Lower lobe of right lung (tissue), 2 donors: Measurements from ENCODE around the gene SRRT. TPM values are rescaled to one million over a fixed set of nuclear protein-coding genes. Genes with fewer than 3 reads are reported as not detected.
"Not testable (repeated sequence)": the region's sequence is repeated elsewhere in the genome, so short reads cannot be mapped to it uniquely, and the experiment has no call there.

Experiments used
- ATAC-seq, 2 donors: fragments of 200-7000 bp; cut with Tn5 transposase; one replicate each; pipeline ENCODE4 v1.9.1; 2020 to 2022; ENCODE audit warnings: mild to moderate bottlenecking in 2 of 2, moderate library complexity in 2 of 2
- DNase-seq: peaks from one replicate; pipeline ENCODE4 v3.0.0-alpha.2; 2020
- H3K27ac ChIP-seq: fragments of 200-600 bp; one replicate; pipeline ENCODE4 v1.8.0; 2022
- H3K27me3 ChIP-seq: fragments of 200-600 bp; one replicate; pipeline ENCODE4 v1.8.0; 2022; ENCODE audit warnings: low read depth
- H3K36me3 ChIP-seq: fragments of 200-600 bp; one replicate; pipeline ENCODE4 v1.8.0; 2022; ENCODE audit warnings: mild to moderate bottlenecking
- H3K4me1 ChIP-seq: fragments of 200-600 bp; one replicate; pipeline ENCODE4 v1.8.0; 2022
- H3K4me3 ChIP-seq: fragments of 200-600 bp; one replicate; pipeline ENCODE4 v1.8.0; 2022; ENCODE audit warnings: mild to moderate bottlenecking
- H3K9me3 ChIP-seq: fragments of 200-600 bp; one replicate; pipeline ENCODE4 v1.8.0; 2022
- intact Hi-C: fragments of 100-400 bp; cut with DNase I; formaldehyde crosslinking; loops from one replicate; pipeline ENCODE4 v1.11.0; 2022
- total RNA-seq: library from RNA; stranded (reverse); fragmentation: NEBNext Ultra II Directional; extraction: Animal tissue kit (Norgen Biotek cat#: 25700); gene quantifications from one replicate; pipeline ENCODE4 v1.2.1, GENCODE V29; 2021
- TF ChIP-seq, protein P1 (sequence below): fragments of 200-600 bp; IDR thresholded peaks from one replicate; pipeline ENCODE4 v1.8.0; 2022; ENCODE audit warnings: antibody characterized with exemption, mild to moderate bottlenecking
- donor health status: DM: no; HTN: yes; CAD: no; lungs with severe emphysema.

Gene SRRT
- total RNA-seq, 1 donor from 2014 or later, result 105 TPM

DNA sequence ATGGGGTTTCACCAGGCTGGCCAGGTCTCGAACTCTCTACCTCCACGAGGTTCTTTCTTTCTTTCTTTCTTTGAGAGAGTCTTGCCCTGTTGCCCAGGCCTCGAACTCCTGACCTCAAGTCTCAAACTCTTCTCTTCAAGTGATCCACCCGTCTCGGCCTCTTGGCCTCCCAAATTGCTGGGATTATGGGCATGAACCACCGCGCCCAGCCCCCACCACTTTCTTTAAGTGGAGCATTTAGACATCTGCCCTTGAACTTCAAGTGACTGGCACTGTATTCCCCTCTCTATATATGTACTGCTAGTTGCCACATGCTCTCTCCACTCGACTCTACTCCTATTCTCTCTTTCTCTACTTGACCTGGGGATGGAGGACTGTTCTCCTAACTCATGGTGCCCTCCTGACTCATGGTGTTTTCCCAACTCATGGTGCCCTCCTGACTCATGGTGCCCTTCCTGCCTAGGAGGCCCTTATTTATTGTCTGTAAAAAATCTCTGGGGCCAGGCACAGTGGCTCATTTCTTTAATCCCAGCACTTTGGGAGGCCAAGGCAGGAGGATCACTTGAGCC is 40.1 kb downstream of the SRRT start:
- Histone ChIP-seq H3K36me3 (no peaks in the 10 kb centered on the region), H3K4me1 (no peaks in the 10 kb centered on the region), H3K27me3 (no peaks in the 10 kb centered on the region), H3K27ac (no peak overlapping the region), H3K9me3 (no peaks in the 10 kb centered on the region), H3K4me3 (no peak overlapping the region)
- no peak for DNase-seq
- peak; percentile 29 to 66 for ATAC-seq
- TF ChIP-seq, protein P1, sequence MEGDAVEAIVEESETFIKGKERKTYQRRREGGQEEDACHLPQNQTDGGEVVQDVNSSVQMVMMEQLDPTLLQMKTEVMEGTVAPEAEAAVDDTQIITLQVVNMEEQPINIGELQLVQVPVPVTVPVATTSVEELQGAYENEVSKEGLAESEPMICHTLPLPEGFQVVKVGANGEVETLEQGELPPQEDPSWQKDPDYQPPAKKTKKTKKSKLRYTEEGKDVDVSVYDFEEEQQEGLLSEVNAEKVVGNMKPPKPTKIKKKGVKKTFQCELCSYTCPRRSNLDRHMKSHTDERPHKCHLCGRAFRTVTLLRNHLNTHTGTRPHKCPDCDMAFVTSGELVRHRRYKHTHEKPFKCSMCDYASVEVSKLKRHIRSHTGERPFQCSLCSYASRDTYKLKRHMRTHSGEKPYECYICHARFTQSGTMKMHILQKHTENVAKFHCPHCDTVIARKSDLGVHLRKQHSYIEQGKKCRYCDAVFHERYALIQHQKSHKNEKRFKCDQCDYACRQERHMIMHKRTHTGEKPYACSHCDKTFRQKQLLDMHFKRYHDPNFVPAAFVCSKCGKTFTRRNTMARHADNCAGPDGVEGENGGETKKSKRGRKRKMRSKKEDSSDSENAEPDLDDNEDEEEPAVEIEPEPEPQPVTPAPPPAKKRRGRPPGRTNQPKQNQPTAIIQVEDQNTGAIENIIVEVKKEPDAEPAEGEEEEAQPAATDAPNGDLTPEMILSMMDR, result no peak
- intact Hi-C loops, result no loop called here

DNA sequence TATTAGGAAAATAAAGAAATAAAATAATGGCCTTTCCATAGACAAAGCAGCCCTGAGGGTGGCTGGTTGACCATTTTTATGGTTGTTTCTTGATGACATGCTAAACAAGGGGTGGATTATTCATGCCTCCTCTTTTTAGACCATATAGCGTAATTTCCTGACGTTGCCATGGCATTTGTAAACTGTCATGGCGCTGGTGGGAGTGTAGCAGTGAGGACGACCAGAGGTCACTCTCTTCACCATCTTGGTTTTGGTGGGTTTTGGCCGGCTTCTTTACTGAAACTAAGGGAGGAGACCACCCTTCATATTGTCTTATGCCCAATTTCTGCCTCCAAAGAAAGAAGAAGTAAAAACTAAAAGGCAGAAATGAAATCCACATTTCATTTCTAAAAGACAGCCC is 44.4 kb downstream of the SRRT start:
- H3K9me3 ChIP-seq, H3K36me3 ChIP-seq, intact Hi-C loops, H3K4me1 ChIP-seq, DNase-seq, ATAC-seq, H3K27ac ChIP-seq, H3K27me3 ChIP-seq, H3K4me3 ChIP-seq: not testable (repeated sequence)

DNA sequence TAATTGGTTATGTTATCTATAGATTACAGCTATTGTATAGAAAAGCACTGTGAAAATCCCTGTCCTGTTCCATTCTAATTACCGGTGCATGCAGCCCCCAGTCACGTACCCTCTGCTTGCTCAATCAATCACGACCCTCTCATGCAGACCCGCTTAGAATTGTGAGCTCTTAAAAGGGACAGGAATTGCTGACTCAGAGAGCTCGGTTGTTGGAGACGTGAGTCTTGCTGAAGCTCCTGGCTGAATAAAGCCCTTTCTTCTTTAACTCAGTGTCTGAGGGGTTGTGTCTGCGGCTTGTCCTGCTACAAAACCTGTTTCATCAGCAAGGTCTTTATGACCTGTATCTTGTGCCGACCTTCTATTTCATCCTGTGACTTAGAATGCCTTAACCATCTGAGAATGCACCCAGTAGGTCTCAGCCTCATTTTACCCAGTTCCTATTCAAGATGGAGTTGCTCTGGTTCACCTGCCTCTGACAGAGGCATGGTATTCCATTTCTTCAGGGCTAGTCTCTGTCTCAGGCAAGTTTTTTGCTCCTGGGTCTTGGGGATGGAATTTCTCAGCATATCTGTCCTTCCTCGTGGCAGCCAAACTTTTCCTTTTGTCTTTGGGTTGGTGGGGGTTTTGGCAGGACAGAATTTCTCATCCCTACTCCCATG is 45.0 kb downstream of the SRRT start:
- H3K9me3 ChIP-seq, H3K4me1 ChIP-seq, H3K27ac ChIP-seq, ATAC-seq, DNase-seq, H3K27me3 ChIP-seq, H3K36me3 ChIP-seq, H3K4me3 ChIP-seq, intact Hi-C loops: not testable (repeated sequence)

DNA sequence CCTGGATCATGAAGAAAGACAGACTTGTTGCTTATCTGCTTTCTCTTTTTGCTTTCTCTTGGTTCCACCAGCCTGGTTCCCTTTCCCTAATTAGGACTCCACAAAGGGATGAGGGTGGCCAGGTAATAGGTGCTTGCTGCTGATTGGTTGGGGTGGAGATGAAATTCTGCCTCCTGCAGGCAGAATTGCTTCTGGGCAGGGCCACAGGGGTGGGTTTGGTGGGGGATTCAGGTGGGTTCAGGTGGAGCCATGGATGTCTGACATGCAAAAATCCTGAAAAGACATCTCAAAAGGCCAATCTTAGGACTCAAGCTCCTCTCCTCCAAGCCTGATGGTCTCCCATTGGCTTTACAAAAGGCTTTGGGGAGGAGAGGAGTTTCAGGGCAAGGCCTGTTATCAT is 46.1 kb downstream of the SRRT start:
- intact Hi-C loops, result no loop called here
- TF ChIP-seq, protein P1, result no peak
- Histone ChIP-seq H3K36me3 (no peaks in the 10 kb centered on the region), H3K9me3 (no peaks in the 10 kb centered on the region), H3K27me3 (no peaks in the 10 kb centered on the region), H3K4me3 (no peak overlapping the region), H3K27ac (no peak overlapping the region), H3K4me1 (no peaks in the 10 kb centered on the region)
- DNase-seq (no peak), ATAC-seq (no peak)

DNA sequence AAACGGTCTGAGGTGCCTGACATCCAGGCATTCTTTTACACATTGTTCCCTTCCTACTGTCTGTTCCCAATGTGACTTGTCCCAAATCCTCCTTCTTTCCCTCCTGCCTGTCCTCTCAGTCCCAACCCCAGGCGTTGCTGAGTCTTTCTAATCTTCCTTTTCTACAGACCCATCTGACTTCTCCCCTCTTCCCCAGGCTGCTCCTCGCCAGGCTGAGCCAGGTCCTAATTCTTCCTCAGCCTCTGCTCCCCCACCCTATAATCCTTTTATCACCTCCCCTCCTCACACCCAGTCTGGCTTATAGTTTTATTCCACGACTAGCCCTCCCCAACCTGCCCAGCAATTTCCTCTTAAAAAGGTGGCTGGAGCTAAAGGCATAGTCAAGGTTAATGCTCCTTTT is 48.7 kb downstream of the SRRT start:
- ATAC-seq, H3K4me1 ChIP-seq, DNase-seq, H3K9me3 ChIP-seq, H3K27ac ChIP-seq, H3K36me3 ChIP-seq, H3K27me3 ChIP-seq, intact Hi-C loops: not testable (repeated sequence)
- H3K4me3 ChIP-seq, result peak overlapping the region; percentile 14

DNA sequence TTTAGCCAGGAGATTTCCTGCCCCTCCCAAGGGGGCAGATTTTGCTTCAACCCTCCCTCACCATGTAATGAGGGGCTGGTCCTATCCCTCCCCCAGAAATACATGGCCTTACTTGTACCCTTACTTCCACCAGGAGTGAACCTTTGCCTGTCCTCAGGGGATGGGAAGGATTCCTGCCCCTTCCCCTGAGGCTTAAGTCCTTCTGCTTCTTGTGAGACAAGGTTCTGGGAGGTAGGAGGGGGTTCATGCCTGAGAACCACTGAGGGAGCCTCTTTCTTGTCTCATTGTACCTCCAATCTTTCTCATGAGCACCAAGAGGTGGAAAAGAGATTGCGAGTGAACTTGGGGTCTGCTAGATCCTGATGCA is 54.9 kb downstream of the SRRT start:
- ATAC-seq, result peak in 1 of 2 donors; percentile 16
- no peak for DNase-seq
- Histone ChIP-seq H3K9me3 (no peaks in the 10 kb centered on the region), H3K27me3 (no peaks in the 10 kb centered on the region), H3K4me1 (no peaks in the 10 kb centered on the region), H3K4me3 (no peak overlapping the region), H3K36me3 (no peaks in the 10 kb centered on the region), H3K27ac (peak overlapping the region; percentile 19)
- TF ChIP-seq, protein P1, result no peak
- intact Hi-C loops, result no loop called here

DNA sequence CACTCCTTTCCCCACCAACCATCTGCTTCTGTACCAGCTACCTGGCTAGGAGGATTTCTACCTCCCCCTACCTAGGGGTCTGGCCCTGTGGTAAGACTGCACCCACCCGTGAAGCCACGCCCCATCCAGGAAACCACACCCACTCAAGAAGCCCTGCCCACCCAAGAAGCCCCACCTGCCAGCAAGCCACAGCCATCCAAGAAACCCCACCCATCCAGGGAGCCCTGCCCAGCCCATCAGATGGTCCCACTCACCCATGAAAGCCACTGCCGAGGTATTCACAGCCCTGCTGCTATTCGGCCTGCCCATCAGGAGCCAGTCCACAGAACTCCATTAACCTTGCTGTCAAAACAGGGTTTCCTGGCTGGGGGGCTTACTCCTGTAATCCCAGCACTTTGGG is 58.8 kb downstream of the SRRT start:
- intact Hi-C loops, result no loop called here
- no peaks in the 10 kb centered on the region for H3K4me1 ChIP-seq
- H3K27ac ChIP-seq, result no peak overlapping the region
- no peaks in the 10 kb centered on the region for H3K27me3 ChIP-seq
- H3K36me3 ChIP-seq, result no peaks in the 10 kb centered on the region
- no peak overlapping the region for H3K4me3 ChIP-seq
- TF ChIP-seq, protein P1, result no peak
- no peaks in the 10 kb centered on the region for H3K9me3 ChIP-seq
- no peak for ATAC-seq
- no peak for DNase-seq

DNA sequence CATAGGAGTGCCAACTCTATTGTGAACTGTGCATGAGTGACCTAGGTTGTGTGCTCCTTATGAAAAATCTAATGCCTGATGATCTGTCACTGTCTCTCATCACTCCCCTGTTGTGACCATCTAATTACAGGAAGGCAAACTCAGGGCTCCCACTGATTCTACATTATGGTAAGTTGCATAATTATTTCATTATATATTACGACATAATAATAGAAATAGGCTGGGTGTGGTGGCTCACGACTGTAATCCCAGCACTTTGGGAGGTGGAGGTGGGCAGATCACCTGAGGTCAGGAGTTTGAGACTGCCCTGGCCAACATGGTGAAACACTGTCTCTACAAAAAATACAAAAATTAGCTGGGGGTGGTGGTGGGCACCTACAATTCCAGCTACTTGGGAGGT is 60.5 kb downstream of the SRRT start:
- H3K27me3 ChIP-seq, H3K4me1 ChIP-seq, H3K9me3 ChIP-seq, ATAC-seq, H3K36me3 ChIP-seq, DNase-seq, H3K27ac ChIP-seq, H3K4me3 ChIP-seq, intact Hi-C loops: not testable (repeated sequence)

DNA sequence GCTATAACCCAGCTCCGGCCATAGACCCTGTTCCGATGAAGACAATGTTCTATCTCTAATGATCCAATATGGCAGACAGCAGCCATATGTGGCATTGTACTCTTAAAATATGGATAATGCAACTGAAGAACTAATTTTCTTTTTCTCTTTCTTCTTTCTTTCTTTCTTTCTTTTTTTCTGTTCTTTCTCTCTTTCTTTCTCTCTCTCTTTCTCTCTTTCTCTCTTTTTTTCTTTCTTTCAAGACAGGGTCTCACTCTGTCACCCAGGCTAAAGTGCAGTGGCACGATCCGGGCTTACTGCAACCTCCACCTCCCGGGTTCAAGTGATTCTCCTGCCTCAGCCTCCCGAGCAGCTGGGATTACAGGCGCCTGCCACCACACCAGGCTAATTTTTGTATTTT is 61.3 kb downstream of the SRRT start:
- DNase-seq, ATAC-seq, H3K36me3 ChIP-seq, H3K27me3 ChIP-seq, H3K9me3 ChIP-seq, H3K4me3 ChIP-seq, intact Hi-C loops, H3K4me1 ChIP-seq, H3K27ac ChIP-seq: not testable (repeated sequence)
